Activated CD8-positive, alpha-beta T cell treated with anti-CD3 and anti-CD28 coated beads for 36 hours (primary cell): Measurements from ENCODE around the gene LIM2. TPM values are rescaled to one million over a fixed set of nuclear protein-coding genes. Genes with fewer than 3 reads are reported as not detected.

Experiments used
- ATAC-seq: fragments of 200-7000 bp; cut with Tn5 transposase; one replicate; pipeline ENCODE4 v1.10.0; 2021; ENCODE audit warnings: mild to moderate bottlenecking, moderate library complexity
- CTCF ChIA-PET: fragments of 350-600 bp; sonication (Branson Sonifier 250); formaldehyde crosslinking; loops from one replicate; lab custom pipeline; 2021; ENCODE audit warnings: antibody characterized with exemption; lab: Charles Lee
- POLR2A ChIA-PET: fragments of 350-600 bp; sonication (Branson Sonifier 250); formaldehyde crosslinking; loops from one replicate; lab custom pipeline; 2021; ENCODE audit warnings: antibody characterized with exemption; lab: Charles Lee
- DNase-seq: peaks from one replicate; pipeline ENCODE4 v3.0.0-alpha.2; 2020
- H3K27ac Mint-ChIP-seq: one replicate; pipeline ENCODE4 v1.8.0; 2021; ENCODE audit warnings: mild to moderate bottlenecking, mixed read lengths
- H3K27me3 Mint-ChIP-seq: one replicate; pipeline ENCODE4 v1.8.0; 2021; ENCODE audit warnings: mixed read lengths
- H3K36me3 Mint-ChIP-seq: one replicate; pipeline ENCODE4 v1.8.0; 2021; ENCODE audit warnings: low read depth, mixed read lengths
- H3K4me1 Mint-ChIP-seq: one replicate; pipeline ENCODE4 v1.8.0; 2021; ENCODE audit warnings: low read depth, mixed read lengths
- H3K4me3 Mint-ChIP-seq: one replicate; pipeline ENCODE4 v1.8.0; 2021; ENCODE audit warnings: mild to moderate bottlenecking, moderate library complexity, mixed read lengths
- H3K9me3 Mint-ChIP-seq: one replicate; pipeline ENCODE4 v1.8.0; 2021; ENCODE audit warnings: mixed read lengths
- intact Hi-C: fragments of 100-400 bp; cut with micrococcal nuclease; formaldehyde crosslinking; loops from one replicate; pipeline ENCODE4 v1.10.0; 2022
- total RNA-seq, 2 experiments: library from RNA; stranded (reverse); gene quantifications; one replicate each; pipeline ENCODE4 v1.2.3, GENCODE V29; 2021
- TF ChIP-seq, protein P1 (sequence below): fragments of 200-600 bp; IDR thresholded peaks from one replicate; pipeline ENCODE4 v1.8.0; 2022; ENCODE audit warnings: antibody characterized with exemption, mild to moderate bottlenecking

LIM2 gene
- total RNA-seq, 2 experiments from 2014 or later = 1.4 to 2.6 TPM

DNA sequence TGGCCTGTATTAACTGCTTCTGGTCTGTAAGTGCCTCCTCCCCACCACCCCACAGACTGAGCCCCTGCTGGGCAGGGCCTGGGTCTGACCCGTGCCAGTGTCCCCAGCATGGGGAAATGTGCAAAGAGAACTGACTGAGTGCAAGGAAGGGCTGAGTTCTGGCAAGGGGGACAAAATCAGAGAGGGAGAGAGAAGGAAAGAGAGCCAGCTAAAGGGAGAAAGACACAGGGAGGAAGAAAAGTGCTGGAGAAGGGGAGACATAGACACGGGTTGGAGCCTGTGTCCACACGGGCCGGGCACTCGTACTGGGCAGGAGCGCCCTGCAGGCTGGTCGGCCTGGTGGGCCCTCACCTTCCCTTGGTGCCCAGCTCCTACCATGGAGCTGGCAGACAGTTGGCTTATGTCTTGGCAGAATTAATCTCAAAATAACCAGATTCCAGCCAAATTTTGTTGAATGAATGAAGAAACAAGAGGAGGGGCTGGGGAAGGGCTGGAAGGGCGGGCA is 16.5 kb downstream of the LIM2 start:
- intact Hi-C loops = no loop called here
- ChIA-PET CTCF (interaction anchor here (2.1 kb wide), 1 partner anchor 28 kb away, joined by 5 read pairs; no protein-coding TSS in a partner anchor), POLR2A (interaction anchor here (1.4 to 5.1 kb wide), 5 partner anchors 9 to 70 kb away, joined by 3 to 40 read pairs (median 4); partner anchors contain the start of gene LIM2)
- peak overlapping the region; percentile 98 for H3K4me3 Mint-ChIP-seq
- peaks cover 3% of the 10 kb centered on the region for H3K9me3 Mint-ChIP-seq
- TF ChIP-seq, protein P1, sequence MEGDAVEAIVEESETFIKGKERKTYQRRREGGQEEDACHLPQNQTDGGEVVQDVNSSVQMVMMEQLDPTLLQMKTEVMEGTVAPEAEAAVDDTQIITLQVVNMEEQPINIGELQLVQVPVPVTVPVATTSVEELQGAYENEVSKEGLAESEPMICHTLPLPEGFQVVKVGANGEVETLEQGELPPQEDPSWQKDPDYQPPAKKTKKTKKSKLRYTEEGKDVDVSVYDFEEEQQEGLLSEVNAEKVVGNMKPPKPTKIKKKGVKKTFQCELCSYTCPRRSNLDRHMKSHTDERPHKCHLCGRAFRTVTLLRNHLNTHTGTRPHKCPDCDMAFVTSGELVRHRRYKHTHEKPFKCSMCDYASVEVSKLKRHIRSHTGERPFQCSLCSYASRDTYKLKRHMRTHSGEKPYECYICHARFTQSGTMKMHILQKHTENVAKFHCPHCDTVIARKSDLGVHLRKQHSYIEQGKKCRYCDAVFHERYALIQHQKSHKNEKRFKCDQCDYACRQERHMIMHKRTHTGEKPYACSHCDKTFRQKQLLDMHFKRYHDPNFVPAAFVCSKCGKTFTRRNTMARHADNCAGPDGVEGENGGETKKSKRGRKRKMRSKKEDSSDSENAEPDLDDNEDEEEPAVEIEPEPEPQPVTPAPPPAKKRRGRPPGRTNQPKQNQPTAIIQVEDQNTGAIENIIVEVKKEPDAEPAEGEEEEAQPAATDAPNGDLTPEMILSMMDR = no peak
- peaks cover 44% of the 10 kb centered on the region for H3K36me3 Mint-ChIP-seq
- H3K27me3 Mint-ChIP-seq = no peaks in the 10 kb centered on the region
- H3K4me1 Mint-ChIP-seq = peaks cover 56% of the 10 kb centered on the region
- H3K27ac Mint-ChIP-seq = peak overlapping the region; percentile 94
- no peak for DNase-seq
- no peak for ATAC-seq

DNA sequence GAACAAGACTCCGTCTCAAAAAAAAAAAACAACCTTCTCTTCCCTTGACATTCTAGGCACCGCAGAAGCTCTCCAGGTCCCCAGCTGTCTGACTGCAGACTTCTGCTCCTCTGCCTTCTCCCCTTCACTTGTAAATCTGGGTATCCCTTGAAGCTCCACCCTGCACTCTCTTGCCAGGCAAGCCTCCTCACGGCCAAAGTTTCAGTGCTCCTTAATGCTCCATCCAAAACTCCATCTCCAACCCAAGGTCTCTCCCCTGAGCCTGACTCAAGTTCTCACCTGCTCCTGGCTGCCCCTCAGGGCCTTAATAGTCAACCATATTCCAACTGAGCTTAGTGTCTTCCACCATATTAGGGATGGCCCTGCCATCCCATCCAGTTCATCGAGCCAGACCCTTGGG is 17.5 kb downstream of the LIM2 start:
- peak overlapping the region; percentile 98 for H3K4me3 Mint-ChIP-seq
- CTCF ChIA-PET = interaction anchor here (0.7 to 1.8 kb wide), 3 partner anchors 11 to 51 kb away, joined by 3 to 5 read pairs (median 4); no protein-coding TSS in a partner anchor
- POLR2A ChIA-PET = interaction anchor here (0.6 to 5.1 kb wide), 4 partner anchors 10 to 225 kb away, joined by 3 to 40 read pairs (median 10); partner anchors contain the start of gene LIM2
- H3K36me3 Mint-ChIP-seq = peaks cover 47% of the 10 kb centered on the region
- no peak for DNase-seq
- peaks cover 49% of the 10 kb centered on the region for H3K4me1 Mint-ChIP-seq
- ATAC-seq = no peak
- TF ChIP-seq, protein P1 = no peak
- intact Hi-C loops = no loop called here
- peak overlapping the region; percentile 94 for H3K27ac Mint-ChIP-seq
- peaks cover 3% of the 10 kb centered on the region for H3K9me3 Mint-ChIP-seq
- no peaks in the 10 kb centered on the region for H3K27me3 Mint-ChIP-seq

DNA sequence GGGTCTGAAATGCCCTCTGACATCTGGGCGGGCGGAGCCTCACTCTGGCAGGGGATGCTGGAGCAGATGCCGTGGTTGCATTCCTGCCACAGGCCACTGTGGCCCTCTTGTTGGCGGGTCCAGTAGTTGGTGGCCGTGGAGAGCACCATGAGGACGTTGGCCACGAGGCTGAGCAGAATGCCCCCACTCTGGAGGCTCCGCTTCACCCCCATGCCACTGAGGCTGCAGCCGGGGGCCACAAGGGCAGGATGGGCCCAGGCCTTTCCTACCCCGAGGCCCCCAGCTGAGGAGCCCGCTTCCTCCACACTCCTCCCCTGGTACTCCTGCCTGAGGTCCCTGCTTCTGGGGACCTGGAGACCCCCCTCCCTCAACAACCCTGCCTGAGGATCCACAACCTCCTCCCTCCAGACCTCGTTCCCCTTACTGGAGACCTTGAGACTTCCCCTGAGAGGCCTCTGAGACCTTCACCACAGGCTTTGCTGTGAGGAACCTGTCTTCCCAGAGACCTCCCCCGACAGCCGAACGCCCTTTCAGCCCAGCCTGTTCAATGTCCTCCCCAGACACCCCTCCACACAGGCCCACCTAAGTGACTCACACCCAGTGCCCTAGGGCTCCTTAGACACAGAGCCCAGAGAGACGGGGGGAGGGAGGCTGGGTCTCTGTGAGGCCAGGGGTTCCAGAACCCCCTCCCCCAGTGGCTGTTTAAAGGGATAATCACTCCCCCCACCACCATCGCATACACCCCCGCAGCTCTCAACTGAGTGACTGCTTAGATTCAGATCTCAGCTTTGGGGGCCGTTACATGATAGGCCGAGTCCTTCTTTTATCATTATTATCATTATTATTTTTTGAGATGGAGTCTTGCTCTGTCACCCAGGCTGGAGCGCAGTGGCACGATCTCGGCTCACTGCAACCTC is 19.1 kb downstream of the LIM2 start, which contains the start of gene CLDND2:
Gene CLDND2, minus strand, starts transcription at position 638 of the 917 bp plus-strand sequence. Its CDS starts 426 bp downstream, at position 212.
- no peaks in the 10 kb centered on the region for H3K27me3 Mint-ChIP-seq
- H3K9me3 Mint-ChIP-seq = no peaks in the 10 kb centered on the region
- TF ChIP-seq, protein P1 = no peak
- POLR2A ChIA-PET = interaction anchor here (0.6 to 1.6 kb wide), 8 partner anchors 9 to 72 kb away, joined by 3 to 11 read pairs (median 4); partner anchors contain the start of genes SIGLEC10 and VSIG10L
- peak within 1 kb of the TSS; percentile 98 for H3K4me3 Mint-ChIP-seq
- DNase-seq (peak; percentile 72), ATAC-seq (no peak)
- intact Hi-C loops = no loop called here
- peaks cover 46% of the 10 kb centered on the region for H3K4me1 Mint-ChIP-seq
- H3K27ac Mint-ChIP-seq = peak within 1 kb of the TSS; percentile 98
- H3K36me3 Mint-ChIP-seq = peaks cover 50% of the 10 kb centered on the region
- CTCF ChIA-PET = interaction anchor here (1.0 to 1.8 kb wide), 8 partner anchors 9 to 146 kb away, joined by 3 to 9 read pairs (median 4); no protein-coding TSS in a partner anchor

DNA sequence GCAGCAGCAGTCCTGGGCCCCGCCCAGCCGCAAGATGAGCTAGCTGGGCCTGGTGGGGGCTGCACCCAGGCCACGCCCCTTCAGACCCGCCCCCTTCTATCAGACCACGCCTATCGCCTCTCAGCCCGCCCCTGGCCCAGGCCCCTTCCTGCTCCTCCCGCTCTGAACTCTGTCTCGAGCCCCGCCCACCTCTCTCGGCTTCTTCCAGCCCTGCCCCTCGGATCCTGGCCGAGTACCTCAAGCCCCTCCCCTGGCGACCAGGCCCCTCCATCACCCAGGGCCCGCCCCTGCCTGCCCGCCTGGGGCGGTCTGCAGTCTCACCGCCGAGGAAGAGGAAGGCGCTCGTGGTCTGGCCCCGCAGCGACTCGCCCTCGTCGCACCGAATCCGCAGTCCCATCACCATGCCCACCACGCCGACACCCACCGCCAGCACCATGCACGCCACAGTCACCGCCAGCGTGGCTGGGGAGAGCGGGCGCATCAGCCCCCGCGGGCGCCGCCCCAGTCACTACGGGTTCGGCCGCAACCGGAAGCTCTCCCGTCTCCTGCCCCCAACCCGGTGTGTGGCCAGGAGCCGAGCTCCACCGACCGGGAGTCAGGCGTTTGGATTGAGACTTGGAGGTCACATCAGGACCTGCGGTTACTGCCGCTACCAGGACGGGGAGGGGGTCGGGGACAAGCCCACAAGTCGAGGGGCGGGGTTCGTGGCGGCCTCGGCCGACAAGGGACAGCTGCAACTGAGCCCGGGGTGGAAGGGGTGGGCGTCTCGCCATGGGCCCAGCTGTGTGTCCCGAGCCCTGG is 20.0 kb downstream of the LIM2 start:
- ChIA-PET POLR2A (interaction anchor here (0.6 to 1.6 kb wide), 8 partner anchors 8 to 73 kb away, joined by 3 to 11 read pairs (median 4); partner anchors contain the start of genes SIGLEC10 and VSIG10L), CTCF (interaction anchor here (0.7 to 1.7 kb wide), 7 partner anchors 8 to 147 kb away, joined by 3 to 9 read pairs (median 4); no protein-coding TSS in a partner anchor)
- DNase-seq (peak; percentile 100), ATAC-seq (peak; percentile 84)
- peaks cover 45% of the 10 kb centered on the region for H3K4me1 Mint-ChIP-seq
- H3K27ac Mint-ChIP-seq = peak overlapping the region; percentile 98
- intact Hi-C loops = no loop called here
- H3K36me3 Mint-ChIP-seq = peaks cover 49% of the 10 kb centered on the region
- peak overlapping the region; percentile 98 for H3K4me3 Mint-ChIP-seq
- no peaks in the 10 kb centered on the region for H3K27me3 Mint-ChIP-seq
- TF ChIP-seq, protein P1 = no peak
- H3K9me3 Mint-ChIP-seq = no peaks in the 10 kb centered on the region
